Measurements from ENCODE around the gene CCZ1B.
"Not testable (repeated sequence)": the region's sequence is repeated elsewhere in the genome, so short reads cannot be mapped to it uniquely, and the experiment has no call there.

The CCZ1B gene

DNA sequence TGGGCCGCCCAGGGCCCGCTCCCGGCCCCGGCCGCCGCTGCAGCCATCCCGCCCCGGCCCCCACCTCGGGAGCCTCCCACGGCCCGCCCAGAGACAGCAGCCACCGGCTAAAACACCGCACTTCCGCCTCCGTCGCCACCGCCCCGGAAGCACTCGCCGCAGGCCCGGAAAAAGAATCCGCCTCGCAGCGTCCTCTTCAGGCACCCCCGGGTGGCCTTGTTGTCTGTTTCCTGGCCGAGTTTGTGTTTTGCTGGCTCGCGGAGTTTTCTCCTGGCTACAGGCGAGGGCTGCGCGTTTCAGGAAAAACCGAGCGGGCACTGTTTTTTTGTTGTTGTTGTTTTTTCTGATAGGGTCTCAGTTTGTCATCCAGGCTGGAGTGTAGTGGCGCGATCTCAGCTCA, at the start of gene CCZ1B:
TSS of gene CCZ1B (minus strand) at position 125 of the 400 bp plus-strand sequence. CDS start at position 47, 78 bp downstream.
- in situ Hi-C loops (cut with HindIII; ENCODE audit: low sequenced_read_pairs) = not testable (repeated sequence)

DNA sequence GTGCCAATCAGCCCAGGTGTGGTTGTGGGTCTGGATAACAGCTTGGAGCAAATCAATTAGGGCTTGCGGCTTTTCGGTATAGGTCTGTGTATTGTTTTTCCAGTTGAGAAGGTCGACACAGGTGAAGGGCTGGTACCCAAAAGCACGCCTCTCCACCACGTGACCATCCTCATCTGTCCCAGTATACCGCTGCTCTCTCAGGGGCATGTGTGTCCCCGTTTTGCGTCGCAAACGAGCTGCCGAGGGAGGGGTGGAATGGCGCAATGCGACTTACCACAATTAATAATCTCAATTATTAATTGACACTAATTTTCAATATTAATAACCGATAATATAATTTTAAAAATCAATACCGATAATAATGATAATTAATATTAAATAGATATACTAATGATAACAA, 48.9 kb upstream of the CCZ1B start:
- in situ Hi-C loops (cut with HindIII; ENCODE audit: low sequenced_read_pairs) = not testable (repeated sequence)

DNA sequence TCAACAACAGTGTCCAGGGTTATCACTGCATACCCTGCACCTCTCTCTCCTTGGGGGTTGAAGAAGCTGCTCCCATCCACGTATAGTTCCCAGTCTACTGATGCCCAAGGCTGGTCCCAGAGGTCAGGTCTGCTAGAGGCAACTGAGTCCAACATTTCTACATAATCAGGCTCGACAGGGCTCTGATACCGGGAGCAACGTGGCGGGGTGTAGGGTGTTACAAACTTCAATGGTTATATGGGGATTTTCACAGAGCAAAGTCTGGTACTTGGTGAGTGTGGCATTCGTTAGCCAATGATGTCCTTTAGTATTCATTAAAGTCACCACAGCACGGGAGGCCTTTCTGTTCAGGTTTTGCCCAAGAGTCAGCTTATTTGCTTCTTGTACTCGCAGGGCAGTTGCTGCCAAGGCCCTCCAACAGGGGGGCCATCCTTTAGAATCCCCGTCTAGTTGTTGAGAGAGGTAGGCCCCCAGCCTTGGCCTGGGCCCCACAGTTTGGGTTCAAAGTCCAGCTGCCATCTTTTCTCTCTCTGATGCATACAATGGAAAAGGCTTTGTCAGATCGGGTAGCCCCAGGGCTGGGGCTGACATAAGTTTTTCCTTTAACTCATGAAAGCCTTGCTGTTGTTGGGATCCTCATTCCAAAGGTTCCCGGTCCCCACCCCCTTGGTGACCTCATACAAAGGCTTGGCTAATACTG, 46.3 kb upstream of the CCZ1B start:
- in situ Hi-C loops (cut with HindIII; ENCODE audit: low sequenced_read_pairs) = not testable (repeated sequence)

DNA sequence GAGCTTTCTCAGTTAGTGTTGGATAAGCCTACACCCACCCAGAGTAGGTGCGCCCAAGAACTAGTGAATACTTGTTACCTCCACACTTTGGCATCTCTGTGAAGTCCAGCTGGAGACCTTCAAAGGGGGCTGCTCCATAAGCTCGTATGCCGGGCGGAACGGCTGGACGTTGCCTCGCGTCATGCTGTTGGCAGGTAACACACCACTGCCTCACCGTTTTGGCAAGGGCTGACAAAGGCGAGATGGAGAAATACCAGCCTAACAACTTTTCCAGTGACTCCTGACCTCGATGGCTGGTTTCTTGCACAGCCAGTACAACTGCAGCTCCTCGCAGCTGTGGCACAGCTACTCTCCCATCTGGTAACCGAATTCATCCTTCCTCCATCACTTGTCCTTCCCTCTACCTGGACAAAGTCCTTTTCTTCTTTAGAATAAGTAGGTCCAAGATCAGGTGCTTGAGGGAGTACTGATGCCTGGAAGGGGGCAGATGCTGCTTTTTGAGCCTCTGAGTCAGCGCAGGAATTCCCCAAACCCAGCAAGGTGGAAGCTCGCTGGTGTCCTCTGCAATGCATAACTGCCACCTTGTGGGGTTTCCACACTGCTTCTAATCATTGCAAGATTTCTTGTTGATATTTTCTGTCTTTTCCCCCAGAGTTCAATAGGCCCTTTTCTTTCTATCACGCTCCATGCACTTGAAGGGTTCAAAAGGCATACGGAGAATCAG, 45.5 kb upstream of the CCZ1B start:
- in situ Hi-C loops (cut with HindIII; ENCODE audit: low sequenced_read_pairs) = not testable (repeated sequence)

DNA sequence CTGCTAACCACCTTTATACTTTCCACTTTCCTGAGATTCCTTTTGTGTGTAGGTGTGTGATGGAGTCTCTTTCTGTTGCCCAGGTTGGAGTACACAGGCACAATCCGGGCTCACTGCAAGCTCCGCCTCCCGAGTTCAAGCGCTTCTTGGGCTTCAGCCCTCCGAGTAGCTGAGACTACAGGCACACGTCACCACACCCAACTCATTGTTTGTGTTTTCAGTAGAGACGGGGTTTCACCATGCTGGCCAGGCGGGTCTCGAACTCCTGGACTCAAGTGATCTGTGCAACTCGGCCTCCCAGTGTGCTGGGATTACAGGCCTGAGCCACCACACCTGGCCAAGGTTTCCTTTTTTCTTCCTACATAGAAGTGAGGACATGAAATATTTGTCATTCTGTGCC, 38.7 kb upstream of the CCZ1B start:
- in situ Hi-C loops (cut with HindIII; ENCODE audit: low sequenced_read_pairs) = not testable (repeated sequence)

DNA sequence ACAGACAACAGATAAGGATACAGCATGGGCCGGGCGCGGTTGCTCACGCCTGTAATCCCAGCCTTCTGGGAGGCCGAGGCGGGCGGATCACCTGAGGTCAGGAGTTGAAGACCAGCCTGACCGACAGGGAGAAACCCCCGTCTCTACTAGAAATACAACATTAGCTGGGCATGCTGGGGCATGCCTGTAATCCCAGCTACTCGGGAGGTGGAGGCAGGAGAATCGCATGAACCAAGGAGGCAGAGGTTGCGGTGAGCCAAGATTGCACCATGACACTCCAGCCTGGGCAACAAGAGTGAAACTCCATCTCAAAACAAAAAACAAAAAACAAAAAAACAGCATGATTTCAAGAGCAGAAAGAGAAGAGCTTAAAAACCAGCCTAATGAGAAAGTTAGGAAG, 38.1 kb upstream of the CCZ1B start:
- in situ Hi-C loops (cut with HindIII; ENCODE audit: low sequenced_read_pairs) = not testable (repeated sequence)

DNA sequence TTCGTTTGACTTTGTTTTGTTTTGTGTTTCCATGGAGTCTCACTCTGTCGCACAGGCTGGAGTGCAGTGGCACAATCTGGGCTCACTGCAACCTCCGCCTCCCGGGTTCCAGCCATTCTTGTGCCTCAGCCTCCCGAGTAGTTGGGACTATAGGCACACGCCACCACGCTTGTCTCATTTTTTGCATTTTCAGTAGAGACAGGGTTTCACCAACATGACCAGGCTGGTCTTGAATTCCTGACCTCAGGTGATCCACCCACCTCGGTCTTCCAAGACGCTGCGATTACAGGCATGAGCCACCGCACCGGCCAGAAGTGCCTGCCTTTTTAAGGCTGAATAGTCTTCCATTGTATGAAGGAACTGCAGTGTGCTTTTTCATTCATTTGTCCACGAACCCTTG, 36.8 kb upstream of the CCZ1B start:
- in situ Hi-C loops (cut with HindIII; ENCODE audit: low sequenced_read_pairs) = not testable (repeated sequence)

DNA sequence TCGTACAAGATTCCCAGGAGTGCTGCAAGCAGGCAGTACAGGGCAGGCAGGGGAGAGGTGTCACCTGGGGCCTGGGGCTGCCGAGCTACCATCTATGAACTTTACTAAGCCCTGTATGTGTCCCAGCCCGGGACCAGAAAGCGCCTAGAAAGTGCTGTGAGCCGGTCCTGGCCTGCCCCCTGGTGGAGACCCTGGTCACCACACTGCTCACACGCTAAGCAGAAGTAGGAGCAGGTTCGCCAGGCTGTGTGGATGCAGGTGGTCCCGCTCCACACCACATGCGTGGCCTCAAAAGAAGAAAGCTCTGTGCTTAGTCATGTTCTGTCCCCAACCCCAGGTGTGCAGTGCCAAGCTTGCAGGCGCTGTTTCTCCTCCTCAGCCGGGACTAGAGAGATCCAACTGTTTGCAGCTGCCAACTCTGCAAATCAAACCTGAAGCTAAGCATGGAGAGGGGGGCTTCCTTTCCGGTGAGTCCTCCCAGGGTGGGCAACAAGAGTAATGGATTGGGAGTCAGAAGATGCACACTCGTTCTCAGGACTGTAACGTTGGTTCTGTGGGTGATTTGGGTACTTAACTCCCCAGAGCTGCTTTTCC, 31.7 kb upstream of the CCZ1B start:
- in situ Hi-C loops (cut with HindIII; ENCODE audit: low sequenced_read_pairs) = not testable (repeated sequence)

DNA sequence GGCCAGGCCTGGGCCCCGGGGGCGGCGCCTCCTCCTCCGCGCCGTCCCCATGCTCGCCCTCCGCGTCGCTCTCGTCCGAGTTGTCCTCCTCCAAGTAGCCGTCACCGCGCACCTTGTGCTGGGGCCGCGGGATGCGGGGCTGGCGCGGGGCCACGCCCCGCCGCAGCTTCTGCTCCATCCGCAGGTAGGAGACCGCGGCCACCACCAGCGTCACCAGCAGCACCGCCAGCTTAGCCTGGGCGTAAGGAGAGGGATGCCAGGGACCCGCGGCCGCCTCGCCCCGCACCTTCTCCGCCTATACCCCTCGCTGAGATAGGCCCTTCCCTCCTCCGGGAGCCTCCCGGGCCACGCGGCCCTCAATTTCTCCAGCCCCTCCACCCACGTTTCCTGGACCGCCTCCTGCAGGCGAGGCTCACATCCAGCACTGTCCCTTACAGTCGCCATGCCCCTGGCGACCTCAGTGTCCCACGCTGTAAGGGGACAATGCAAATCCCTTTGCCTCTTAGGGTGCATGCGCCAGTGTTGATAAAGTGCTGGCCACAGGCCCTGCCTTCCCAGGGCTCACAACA, 29.6 kb upstream of the CCZ1B start:
- in situ Hi-C loops (cut with HindIII; ENCODE audit: low sequenced_read_pairs) = not testable (repeated sequence)

DNA sequence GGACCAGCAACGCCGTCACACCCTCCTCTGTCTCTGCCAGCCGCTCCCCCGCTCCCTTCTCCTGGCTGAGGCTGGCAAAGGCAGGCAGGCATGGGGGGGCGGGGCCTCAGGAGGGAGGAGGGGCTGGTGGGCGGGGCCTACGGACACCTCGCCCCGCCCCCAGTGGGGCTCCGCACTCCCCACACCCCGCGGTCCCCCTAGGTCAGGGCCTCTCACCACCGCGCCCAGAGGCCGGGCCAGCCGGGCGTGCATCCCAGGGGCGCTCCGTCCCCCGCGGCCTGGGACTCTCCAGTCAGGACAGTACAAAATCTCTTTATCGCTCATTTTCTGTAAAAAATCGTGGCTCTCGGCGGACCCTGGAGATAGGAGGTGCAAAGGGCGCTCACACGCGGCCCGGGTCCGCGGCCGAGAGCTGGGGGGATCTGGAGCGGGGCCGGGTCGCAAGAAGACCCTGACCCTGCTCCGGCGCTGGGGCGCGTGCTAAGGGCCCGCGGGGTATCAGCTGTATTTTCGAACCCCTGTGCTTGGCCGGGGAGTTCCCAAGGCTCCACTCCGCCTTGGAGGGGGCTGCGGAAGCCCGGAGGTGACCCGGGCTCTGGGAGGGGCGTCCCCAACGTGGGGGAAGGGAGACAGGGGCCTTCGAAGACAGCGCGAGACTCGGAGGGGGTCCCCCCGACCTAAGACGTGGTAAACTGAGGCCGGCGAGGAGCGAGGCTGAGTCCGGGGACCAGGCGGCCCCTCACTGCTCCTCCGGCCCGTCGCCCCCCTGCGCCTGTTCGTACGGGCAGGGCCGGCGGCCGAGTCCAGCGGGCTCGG, 28.9 kb upstream of the CCZ1B start:
- in situ Hi-C loops (cut with HindIII; ENCODE audit: low sequenced_read_pairs) = not testable (repeated sequence)

DNA sequence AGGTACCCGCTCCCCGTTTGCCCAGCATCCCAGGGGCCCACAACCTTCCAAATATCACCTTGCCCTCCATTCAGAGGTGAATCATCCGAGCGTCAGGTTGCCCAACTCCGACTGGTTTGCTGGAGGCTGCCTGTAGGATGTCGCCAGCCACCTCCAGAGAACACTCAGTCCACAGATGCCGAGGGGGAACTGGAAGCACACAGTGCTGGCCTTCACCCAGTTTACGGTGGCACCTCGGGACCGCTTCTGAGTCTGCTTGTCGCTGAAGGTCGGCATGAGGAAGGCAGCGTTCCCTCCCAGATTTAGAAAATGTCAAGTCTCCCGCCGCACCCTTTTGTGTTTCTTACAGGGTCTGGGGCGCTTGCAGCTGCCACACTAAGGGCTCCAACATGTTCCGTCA, 27.6 kb upstream of the CCZ1B start:
- in situ Hi-C loops (cut with HindIII; ENCODE audit: low sequenced_read_pairs) = not testable (repeated sequence)

DNA sequence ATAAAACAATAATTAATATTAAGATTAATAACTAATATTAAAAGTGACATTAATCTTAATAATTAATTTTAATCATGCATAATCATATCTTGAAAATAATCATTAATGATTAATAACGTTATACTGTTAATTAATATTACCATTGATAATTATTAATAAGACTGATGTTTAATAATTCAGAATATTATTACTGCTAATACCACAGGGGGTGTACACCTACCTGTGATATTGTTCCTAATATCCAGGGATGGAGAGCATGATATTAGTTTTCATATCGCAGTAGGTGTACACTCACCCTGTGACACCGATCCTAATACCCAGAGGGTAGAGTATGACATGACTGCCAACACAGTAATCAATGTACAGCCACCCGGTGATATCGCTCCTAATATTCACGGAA, 23.1 kb upstream of the CCZ1B start:
- in situ Hi-C loops (cut with HindIII; ENCODE audit: low sequenced_read_pairs) = not testable (repeated sequence)

DNA sequence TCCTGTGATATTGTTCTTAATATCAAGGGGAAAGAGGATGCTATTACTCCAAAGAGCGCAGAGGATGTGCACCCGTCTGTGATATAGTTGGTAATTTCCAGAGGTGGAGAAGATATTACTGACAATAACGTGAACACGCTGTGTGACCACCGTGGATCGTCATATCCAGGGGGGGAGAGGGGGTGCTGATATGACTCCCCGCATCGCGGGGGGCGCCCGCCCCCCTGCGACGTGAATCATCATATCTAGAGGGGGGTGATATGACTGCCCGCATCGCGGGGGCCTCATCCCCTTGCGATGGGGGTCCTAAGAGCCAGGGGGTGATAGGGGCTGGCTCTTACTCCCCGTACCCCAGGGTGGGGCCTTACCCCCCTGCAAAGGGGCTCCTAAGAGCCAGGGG, 21.7 kb upstream of the CCZ1B start:
- in situ Hi-C loops (cut with HindIII; ENCODE audit: low sequenced_read_pairs) = not testable (repeated sequence)

DNA sequence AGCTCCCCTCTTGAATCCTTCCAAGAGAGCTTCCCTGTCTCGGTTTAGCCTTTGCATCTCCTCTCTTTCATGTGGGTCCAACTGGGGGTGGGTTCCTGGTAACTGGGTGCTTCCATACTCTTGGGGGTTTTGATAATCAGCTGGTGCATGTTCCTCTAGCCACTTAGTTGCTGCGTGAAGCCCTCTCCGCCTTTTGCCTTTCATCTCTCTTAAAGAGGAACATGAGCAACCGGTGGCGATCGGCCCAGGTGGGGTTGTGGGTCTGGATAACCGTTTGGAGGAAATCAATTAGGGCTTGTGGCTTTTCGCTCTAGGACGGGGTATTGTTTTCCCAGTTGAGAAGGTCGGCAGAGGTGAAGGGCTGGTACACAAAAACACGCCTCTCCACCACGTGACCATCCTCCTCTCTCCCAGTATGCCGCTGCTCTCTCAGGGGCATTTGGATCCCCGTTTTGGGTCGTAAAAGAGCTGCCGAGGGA, 19.9 kb upstream of the CCZ1B start:
- in situ Hi-C loops (cut with HindIII; ENCODE audit: low sequenced_read_pairs) = not testable (repeated sequence)

DNA sequence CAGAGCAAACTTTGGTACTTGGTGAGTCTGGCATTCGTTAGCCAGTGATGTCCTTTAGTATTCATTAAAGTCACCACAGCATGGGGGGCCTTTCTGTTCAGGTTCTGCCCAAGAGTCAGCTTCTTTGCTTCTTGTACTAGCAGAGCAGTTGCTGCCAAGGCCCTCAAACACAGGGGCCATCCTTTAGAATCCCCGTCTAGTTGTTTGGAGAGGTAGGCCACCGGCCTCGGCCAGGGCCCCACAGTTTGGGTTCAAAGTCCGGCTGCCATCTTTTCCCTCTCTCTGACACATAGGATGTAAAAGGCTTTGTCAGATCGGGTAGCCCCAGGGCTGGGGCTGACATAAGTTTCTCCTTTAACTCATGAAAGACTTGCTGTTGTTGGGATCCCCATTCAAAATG, 17.6 kb upstream of the CCZ1B start:
- in situ Hi-C loops (cut with HindIII; ENCODE audit: low sequenced_read_pairs) = not testable (repeated sequence)

DNA sequence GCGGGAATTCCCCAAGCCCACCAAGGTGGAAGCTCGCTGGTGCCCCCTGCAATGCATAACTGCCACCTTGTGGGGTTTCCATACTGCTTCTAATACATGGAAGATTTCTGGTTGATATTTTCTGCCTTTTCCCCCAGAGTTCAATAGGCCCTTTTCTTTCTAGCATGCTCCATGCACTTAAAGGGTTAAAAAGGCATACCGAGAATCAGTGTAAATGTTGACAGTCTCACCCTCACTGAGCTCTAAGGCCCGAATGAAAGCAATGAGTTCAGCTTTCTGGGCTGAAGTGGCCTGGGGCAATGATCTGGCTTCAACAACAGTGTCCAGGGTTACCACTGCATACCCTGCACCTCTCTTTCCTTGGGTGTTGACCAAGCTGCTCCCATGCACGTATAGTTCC, 17.0 kb upstream of the CCZ1B start:
- in situ Hi-C loops (cut with HindIII; ENCODE audit: low sequenced_read_pairs) = not testable (repeated sequence)

DNA sequence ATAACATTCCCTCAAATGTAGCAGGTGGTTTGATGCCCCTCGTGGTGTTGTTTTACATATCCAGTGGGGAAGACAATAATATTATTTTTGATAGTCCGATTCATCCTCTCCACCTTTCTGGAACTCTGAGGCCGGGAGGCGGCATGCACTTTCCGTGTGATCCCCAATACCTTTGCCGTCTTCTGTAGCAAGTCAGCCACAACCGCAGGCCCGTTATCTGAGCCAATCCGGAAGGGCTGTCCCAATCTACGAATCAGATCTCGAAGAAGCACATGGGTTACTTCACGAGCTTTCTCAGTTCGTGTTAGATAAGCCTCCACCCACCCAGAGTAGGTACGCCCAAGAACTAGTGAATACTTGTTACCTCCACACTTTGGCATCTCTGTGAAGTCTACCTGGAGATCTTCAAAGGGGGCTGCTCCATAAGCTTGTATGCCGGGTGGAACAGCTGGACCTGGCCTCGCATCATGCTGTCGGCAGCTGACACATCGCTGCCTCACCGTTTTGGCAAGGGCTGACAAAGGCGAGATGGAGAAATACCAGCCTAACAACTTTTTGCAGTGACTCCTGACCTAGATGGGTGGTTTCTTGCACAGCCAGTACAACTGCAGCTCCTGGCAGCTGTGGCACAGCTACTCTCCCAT, 16.3 kb upstream of the CCZ1B start:
- in situ Hi-C loops (cut with HindIII; ENCODE audit: low sequenced_read_pairs) = not testable (repeated sequence)

DNA sequence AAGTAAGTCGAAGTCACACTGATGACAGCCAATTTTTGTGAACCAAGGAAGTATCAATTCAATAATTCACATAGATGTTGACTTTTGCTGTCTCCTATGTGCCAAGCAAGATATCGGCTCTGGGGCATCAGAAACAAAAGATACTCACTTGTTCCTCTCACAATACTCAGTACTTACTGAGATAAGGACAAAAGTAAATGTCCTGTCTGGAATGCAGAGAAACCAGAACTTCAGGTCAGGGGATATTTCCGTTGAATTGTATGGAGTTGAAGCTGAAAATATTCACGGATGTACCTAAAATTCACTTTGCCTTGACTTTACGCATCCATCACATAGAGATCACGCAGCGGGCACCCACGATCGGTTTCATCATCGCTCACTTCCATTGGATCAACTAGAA, 11.0 kb upstream of the CCZ1B start:
- in situ Hi-C loops (cut with HindIII; ENCODE audit: low sequenced_read_pairs) = not testable (repeated sequence)

DNA sequence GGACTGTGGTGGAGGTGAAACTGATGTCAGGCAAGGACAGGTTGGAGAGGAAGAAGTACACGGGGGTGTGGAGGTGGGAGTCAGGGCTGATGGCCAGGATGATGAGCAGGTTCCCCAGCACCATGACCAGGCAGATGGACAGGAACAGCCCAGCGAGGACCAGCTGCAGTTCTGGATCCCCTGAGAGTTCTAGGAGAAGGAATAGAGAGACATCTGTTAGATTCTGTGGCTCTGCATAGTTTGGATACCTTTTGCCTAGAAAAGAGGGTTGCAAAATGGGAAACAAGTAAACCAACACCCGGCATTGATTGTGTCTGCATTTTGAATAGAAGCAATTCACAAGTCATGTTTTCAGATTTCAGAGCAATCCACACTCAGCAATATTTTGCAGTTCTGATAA, 9.4 kb upstream of the CCZ1B start:
- in situ Hi-C loops (cut with HindIII; ENCODE audit: low sequenced_read_pairs) = not testable (repeated sequence)

DNA sequence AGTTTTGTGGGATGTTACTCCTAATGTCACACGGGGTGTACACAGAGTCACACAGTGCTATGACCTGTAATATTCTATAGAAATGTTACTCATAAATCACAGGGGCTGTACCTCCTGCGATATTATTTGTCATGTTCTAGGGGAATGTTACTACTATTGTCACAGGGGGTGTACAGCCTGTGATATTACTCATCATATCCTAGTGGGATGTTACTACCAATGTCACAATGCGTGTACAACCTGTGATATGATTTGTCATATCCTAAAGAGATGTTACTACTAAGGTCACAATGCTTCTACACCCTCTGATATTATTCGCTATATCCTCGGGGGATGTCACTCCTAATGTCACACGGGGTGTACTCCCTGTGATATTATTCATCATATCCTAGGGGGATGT, 7.6 kb upstream of the CCZ1B start:
- in situ Hi-C loops (cut with HindIII; ENCODE audit: low sequenced_read_pairs) = no loop called here
